Stimulated activated CD4-positive, alpha-beta T cell treated with anti-CD3 and anti-CD28 coated beads, Interleukin-4, amount 100 ng/mL, for 48 hours (primary cell): ENCODE measurements around the gene KLHDC9.
"Not testable (repeated sequence)": the region's sequence is repeated elsewhere in the genome, so short reads cannot be mapped to it uniquely, and the experiment has no call there.

Experiments
- DNase-seq, 2 donors: peaks; one replicate each; pipeline ENCODE4 v3.0.0-alpha.2; 2020; ENCODE audit warnings: low read depth in 2 of 2

KLHDC9 gene, protein sequence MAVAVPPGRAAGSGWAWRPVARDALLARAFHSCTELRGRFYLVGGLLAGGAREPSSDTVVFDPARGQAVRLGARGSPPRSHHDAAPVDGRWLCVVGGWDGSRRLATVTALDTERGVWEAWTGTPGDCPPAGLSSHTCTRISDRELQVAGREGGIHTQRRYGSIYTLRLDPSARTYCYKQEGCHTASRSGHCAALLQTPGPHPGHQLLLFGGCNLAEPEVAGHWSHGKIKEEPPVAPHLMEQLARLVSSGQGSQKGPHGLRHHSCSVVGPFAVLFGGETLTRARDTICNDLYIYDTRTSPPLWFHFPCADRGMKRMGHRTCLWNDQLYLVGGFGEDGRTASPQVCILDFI

DNA sequence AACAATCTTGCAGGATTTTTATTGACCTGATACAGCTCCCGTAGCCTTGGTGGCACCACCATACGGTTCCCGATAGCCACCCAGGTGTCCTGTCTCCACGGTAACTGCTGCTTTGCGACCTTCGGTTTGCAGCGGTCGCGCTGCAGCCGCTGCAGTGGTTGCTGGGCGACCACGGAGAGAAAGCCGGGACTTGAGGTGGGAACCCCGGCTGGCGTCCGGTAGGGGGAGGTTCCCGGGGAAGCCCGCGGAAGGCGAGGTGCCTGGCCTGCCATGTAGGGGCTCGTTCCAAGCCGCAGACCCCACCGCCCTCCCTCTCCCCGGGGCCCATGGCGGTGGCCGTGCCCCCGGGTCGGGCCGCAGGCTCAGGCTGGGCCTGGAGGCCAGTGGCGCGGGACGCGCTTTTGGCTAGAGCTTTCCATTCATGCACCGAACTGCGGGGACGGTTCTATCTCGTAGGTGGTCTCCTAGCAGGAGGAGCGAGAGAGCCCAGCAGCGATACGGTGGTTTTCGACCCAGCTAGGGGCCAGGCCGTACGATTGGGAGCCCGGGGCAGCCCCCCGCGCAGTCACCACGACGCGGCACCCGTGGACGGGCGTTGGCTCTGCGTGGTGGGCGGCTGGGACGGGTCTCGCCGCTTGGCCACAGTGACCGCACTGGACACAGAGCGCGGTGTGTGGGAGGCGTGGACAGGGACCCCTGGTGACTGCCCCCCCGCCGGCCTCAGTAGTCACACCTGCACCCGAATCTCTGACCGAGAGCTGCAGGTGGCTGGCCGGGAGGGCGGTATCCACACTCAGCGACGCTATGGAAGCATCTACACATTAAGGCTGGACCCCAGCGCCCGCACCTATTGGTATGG, at the start of gene KLHDC9:
KLHDC9 (plus strand) TSS at position 152 of the 859 bp plus-strand sequence; CDS start at position 327, 175 bp downstream.
- peak; percentile 47 to 65 for DNase-seq

DNA sequence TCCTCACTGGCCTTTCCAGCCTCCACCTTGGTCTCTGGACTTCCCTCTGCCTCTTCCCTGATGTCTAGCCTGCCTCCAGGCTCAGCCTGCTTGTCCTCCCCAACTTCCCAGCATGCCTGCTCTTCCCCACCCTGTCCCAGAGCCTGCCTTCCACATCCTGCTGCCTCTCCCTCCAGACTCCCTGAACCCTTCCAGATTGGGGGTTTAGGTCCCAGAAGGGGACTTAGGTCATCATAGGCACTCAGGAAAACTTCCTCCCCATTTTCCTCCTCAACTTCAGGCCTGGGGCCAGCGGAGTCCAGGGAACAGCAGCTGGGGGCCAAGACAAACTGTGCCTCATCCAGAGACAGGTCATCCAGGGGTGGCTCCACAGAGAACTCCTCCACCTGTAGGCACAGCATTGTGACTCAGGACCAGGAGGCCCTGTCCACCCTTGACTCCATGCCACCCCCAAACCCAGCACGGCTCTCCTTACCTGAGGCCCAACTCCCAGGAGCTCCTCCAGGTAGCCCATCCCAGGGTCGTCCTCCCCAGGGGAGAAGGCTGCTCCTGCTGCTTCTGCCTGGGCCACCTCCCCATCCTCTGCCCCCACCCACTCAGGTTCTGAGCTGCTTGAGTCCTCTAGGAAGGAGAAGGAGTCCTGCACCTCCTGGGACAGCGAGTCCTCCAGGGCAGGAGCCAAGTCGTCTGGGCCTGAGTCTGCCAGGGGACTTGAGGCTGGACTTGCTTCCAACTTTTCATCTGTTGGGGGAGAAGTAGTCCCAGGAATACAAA, 49.0 kb upstream of the KLHDC9 start:
- DNase-seq = no peak

GRCh38 chr1:161051219-161051618, 46.9 kb upstream of the KLHDC9 start:
- DNase-seq = no peak

GRCh38 chr1:161052899-161053298, 45.3 kb upstream of the KLHDC9 start:
- DNase-seq = no peak

DNA sequence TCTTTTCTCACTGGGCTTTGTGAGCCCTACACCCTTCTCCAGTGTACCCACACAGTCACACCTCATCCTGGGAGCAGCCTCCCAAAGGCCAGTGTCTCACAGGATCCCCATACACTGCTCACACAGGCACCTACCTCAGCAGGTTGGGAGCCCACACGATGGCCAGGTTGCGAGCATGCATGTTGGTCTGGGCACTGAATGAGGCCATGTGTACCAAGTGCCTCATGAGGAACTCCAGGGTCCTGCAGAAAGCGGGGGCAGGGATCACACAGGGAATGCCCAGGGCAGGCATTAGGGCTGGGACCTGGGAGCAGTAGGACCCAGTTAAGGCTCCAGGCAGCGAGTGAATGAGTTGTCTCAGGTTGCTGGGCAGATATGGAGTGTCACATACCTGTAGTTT, 43.9 kb upstream of the KLHDC9 start:
- DNase-seq = no peak

GRCh38 chr1:161054805-161055204, 43.4 kb upstream of the KLHDC9 start:
- no peak for DNase-seq

GRCh38 chr1:161059293-161059692, 38.9 kb upstream of the KLHDC9 start:
- DNase-seq = no peak

- no peak for DNase-seq
These were observed 36.7 kb upstream of the KLHDC9 start for GRCh38 chr1:161061419-161061818.

GRCh38 chr1:161063936-161064335, 34.2 kb upstream of the KLHDC9 start:
- DNase-seq = not testable (repeated sequence)

DNA sequence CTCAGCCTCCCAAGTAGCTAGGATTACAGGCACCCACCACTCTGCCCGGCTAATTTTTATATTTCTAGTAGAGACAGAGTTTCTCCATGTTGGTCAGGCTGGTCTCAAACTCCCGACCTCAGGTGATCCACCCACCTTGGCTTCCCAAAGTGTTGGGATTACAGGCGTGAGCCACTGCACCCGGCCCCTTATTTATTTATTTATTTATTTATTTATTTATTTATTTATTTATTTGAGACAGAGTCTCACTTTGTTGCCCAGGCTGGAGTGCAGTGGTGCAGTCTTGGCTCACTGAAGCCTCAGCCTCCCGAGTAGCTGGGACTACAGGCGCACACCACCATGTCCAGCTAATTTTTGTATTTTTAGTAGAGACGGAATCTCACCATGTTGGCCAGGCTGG, 32.5 kb upstream of the KLHDC9 start:
- not testable (repeated sequence) for DNase-seq

DNA sequence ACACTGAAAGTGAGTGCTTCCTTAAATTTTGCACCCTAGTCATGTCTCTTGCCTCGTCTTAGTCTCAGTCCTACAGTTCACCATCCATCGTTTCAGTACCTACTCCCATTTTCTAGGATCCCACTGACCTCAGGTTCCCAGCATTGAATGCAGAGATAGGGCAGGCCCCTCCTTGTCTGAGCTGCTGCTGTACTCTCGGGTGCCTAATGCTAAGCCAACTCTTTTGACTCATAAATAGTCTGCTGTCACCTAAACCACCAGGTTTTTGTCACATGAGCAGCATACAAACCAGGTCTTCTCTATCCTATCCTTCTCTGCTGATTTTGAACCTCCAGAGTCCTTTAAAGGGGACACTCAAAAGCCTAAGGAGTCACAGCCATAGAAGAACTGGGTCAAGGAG, 31.5 kb upstream of the KLHDC9 start:
- no peak for DNase-seq

DNA sequence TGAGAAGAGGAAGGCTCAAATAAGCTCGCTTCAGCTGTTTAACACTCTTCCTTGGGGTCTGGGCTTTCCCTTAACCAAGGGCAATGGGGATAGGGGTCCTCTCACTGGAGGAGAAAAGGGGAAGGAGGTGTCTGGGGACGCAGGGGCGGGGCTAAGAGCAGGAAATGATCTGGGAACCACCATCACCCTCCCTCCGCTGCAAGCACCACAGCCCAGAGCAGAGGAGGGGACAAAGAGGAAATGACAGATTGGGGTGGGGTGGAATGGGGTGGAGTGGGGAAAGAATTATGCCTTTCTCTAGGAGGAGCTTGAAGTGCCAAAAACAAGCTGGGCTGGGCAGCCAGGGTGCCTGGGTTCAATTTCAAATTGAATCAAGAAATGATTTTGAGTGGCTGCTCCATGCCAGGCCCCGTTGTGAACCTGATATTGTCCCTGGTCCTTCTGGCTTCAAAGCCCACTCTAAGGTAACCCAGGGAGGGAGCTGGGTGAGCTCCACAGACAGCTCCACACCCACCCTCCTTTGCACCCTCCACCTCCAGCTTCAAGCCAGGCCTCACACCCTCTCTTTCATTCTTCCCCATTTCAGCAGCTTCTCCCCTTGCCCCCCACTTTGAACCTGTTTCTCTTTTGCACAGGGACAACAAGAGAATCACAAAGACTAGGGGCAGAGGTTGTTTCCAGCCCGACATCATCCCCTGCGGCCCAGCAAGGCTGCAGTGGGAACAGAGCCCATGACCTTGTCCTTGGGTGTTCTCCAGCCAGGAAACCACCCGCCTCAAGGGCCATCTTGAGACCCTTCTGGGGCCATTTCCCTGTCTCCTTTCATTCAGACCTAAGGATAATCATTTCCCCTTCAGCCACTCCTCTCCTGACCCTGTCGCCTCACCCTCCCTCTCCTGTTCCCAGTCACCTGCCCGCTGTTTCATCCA, 29.6 kb upstream of the KLHDC9 start:
- peak; percentile 64 to 80 for DNase-seq

DNA sequence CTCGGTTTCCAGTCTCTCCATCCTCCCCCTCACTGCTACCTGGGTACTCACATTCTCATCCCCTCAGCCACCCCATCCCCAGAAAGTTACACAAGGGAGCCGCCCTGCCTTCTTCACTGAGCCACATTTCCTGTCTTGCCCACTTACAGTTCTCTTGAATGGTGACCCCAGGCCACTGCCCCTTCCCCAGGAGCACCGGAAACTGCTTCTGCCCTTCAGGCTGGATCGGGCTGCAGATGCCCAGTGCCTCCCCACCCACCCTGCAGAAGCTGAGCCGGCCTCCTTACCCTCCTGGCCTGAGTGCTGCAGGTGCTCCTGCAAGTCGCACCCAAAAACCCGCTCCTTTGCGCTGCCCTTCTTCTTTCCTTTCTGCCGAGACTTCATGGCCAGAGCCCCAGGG, 28.9 kb upstream of the KLHDC9 start:
- no peak for DNase-seq

DNA sequence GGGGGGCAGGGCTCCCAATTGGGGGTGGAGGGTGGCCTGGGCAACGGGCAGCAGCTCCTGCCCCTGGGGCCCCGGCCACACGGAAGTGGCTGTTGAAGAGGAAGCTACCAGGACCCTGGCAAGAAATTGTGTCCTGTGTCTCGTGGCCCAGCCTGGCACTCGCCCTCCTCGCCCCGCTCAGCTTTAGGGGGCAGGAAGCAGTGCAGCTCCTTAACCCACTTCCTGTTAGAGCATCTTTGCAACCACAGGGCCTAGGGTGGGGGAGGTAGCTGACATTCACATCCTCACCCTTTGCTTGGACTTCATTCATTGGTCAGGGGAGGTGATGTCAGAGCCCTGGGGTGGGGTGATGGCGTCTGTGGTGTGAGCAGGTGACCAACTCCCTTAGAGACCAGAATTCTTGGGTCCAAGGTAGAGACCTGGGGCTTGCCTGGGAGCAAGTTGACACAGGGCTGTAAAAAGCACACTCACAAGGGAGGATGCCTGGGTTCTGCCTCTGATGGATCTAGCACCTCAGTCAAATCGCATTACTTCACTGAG, 28.4 kb upstream of the KLHDC9 start, which contains the start of gene ARHGAP30:
ARHGAP30 (minus strand) TSS at position 161 of the 540 bp plus-strand sequence. CDS start 267 bp downstream, outside the sequence.
- DNase-seq = peak; percentile 69 to 75

- no peak for DNase-seq
These were observed 27.4 kb upstream of the KLHDC9 start for GRCh38 chr1:161070761-161071160.

- DNase-seq = peak; percentile 26 to 28
These were observed 26.2 kb upstream of the KLHDC9 start for GRCh38 chr1:161071886-161072371.

- DNase-seq = no peak
These were observed 25.3 kb upstream of the KLHDC9 start for GRCh38 chr1:161072751-161073449.

- DNase-seq = no peak
These were observed 24.6 kb upstream of the KLHDC9 start for GRCh38 chr1:161073474-161074121.

DNA sequence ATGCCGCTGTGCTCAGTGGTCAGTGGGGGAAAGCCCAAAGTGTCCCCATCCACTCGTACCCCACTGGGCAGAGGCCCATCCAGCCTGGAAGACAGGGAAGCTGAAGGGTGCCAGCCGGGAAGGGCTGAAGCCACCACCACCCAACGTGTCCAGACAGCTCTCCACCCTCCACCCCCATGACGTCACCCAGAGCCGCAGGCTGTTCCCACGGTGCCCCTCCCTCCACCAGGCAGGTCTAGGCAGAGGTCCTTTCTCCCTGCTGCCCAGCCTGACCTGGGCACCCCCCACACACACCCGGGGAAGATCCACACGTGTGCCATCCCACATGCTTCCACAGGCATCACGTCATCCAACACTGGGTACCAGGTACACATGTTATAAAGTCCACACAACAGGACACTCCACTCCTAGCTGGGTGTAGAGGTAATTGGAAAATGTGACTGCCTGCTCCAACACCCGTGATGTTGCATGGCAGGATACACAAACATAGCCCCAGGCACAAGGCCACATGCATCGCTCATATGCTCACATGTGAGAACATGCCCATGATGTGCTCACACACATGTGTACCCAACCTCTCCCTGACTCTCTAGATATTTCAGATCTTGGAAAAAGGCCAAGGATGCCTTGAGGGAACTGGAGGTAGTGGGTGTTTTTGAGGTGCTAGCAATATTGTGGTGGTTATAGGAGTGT, 23.3 kb upstream of the KLHDC9 start:
- DNase-seq = no peak
